ENCODE measurements around the gene MALRD1. TPM values are rescaled to one million over a fixed set of nuclear protein-coding genes. Genes with fewer than 3 reads are reported as not detected.
"Not testable (repeated sequence)": the region's sequence is repeated elsewhere in the genome, so short reads cannot be mapped to it uniquely, and the experiment has no call there.

Gene MALRD1
- total and polyA plus RNA-seq, 4 donors = 0.17 to 17.9 (median 4.1) TPM

GRCh38 chr10:19730167-19730906 lies 681.7 kb downstream of the MALRD1 start:
- no peak overlapping the region for H3K27ac ChIP-seq (ENCODE audit: low read depth in 1 of 2, low read length in 1 of 2)
- 84 to 85% methylated on average over 2 of the region's 2 CpGs for WGBS, 2 donors

GRCh38 chr10:19730907-19731217 lies 682.3 kb downstream of the MALRD1 start:
- no peak for DNase-seq
- Histone ChIP-seq H3K4me3 (no peak overlapping the region), H3K9me3 (ENCODE audit: control insufficient read depth in 4 of 4, insufficient read depth in 3 of 4, low read length in 3 of 4) (no peaks in the 10 kb centered on the region), H3K27ac (ENCODE audit: low read depth in 1 of 2, low read length in 1 of 2) (no peak overlapping the region), H3K4me1 (ENCODE audit: control insufficient read depth in 5 of 5, insufficient read depth in 5 of 5, low read length in 5 of 5) (no peaks in the 10 kb centered on the region), H3K36me3 (ENCODE audit: control insufficient read depth in 4 of 4, insufficient read depth in 4 of 4, low read length in 4 of 4) (no peaks in the 10 kb centered on the region), H3K27me3 (ENCODE audit: control insufficient read depth in 3 of 3, insufficient read depth in 3 of 3, low read length in 2 of 3) (no peaks in the 10 kb centered on the region), H3K9ac (ENCODE audit: insufficient read depth in 1 of 2, low read length in 2 of 2) (no peak overlapping the region)
- ATAC-seq (ENCODE audit: insufficient read depth, low FRiP score) = no peak
- no peak for TF ChIP-seq CTCF (IDR thresholded peaks at IDR 0.05; ENCODE audit: control extremely low read depth, extremely low read depth)

More at GRCh38 chr10:19730167-19730906, 681.7 kb downstream of the MALRD1 start:
- no peak for DNase-seq
- no peaks in the 10 kb centered on the region for H3K36me3 ChIP-seq (ENCODE audit: control insufficient read depth in 4 of 4, insufficient read depth in 4 of 4, low read length in 4 of 4)
- ATAC-seq (ENCODE audit: insufficient read depth, low FRiP score) = no peak
- TF ChIP-seq CTCF (IDR thresholded peaks at IDR 0.05; ENCODE audit: control extremely low read depth, extremely low read depth) = no peak
- no peak overlapping the region for H3K9ac ChIP-seq (ENCODE audit: insufficient read depth in 1 of 2, low read length in 2 of 2)
- no peaks in the 10 kb centered on the region for H3K9me3 ChIP-seq (ENCODE audit: control insufficient read depth in 4 of 4, insufficient read depth in 3 of 4, low read length in 3 of 4)
- H3K27me3 ChIP-seq (ENCODE audit: control insufficient read depth in 3 of 3, insufficient read depth in 3 of 3, low read length in 2 of 3) = no peaks in the 10 kb centered on the region
- no peaks in the 10 kb centered on the region for H3K4me1 ChIP-seq (ENCODE audit: control insufficient read depth in 5 of 5, insufficient read depth in 5 of 5, low read length in 5 of 5)
- H3K4me3 ChIP-seq = no peak overlapping the region

GRCh38 chr10:19731560-19731959 lies 683.0 kb downstream of the MALRD1 start:
- WGBS, 2 donors = 92 to 93% methylated on average over 2 of the region's 2 CpGs
- TF ChIP-seq CTCF (IDR thresholded peaks at IDR 0.05; ENCODE audit: control extremely low read depth, extremely low read depth) = no peak
- H3K36me3 ChIP-seq (ENCODE audit: control insufficient read depth in 4 of 4, insufficient read depth in 4 of 4, low read length in 4 of 4) = no peaks in the 10 kb centered on the region
- no peak for DNase-seq
- H3K27ac ChIP-seq (ENCODE audit: low read depth in 1 of 2, low read length in 1 of 2) = no peak overlapping the region
- ATAC-seq (ENCODE audit: insufficient read depth, low FRiP score) = no peak
- H3K9ac ChIP-seq (ENCODE audit: insufficient read depth in 1 of 2, low read length in 2 of 2) = no peak overlapping the region
- H3K4me1 ChIP-seq (ENCODE audit: control insufficient read depth in 5 of 5, insufficient read depth in 5 of 5, low read length in 5 of 5) = no peaks in the 10 kb centered on the region
- H3K4me3 ChIP-seq = no peak overlapping the region
- H3K27me3 ChIP-seq (ENCODE audit: control insufficient read depth in 3 of 3, insufficient read depth in 3 of 3, low read length in 2 of 3) = no peaks in the 10 kb centered on the region
- H3K9me3 ChIP-seq (ENCODE audit: control insufficient read depth in 4 of 4, insufficient read depth in 3 of 4, low read length in 3 of 4) = no peaks in the 10 kb centered on the region

- Histone ChIP-seq H3K27me3 (ENCODE audit: control insufficient read depth in 3 of 3, insufficient read depth in 3 of 3, low read length in 2 of 3) (no peaks in the 10 kb centered on the region), H3K9ac (ENCODE audit: insufficient read depth in 1 of 2, low read length in 2 of 2) (no peak overlapping the region), H3K9me3 (ENCODE audit: control insufficient read depth in 4 of 4, insufficient read depth in 3 of 4, low read length in 3 of 4) (no peaks in the 10 kb centered on the region), H3K4me1 (ENCODE audit: control insufficient read depth in 5 of 5, insufficient read depth in 5 of 5, low read length in 5 of 5) (no peaks in the 10 kb centered on the region), H3K4me3 (no peak overlapping the region), H3K36me3 (ENCODE audit: control insufficient read depth in 4 of 4, insufficient read depth in 4 of 4, low read length in 4 of 4) (no peaks in the 10 kb centered on the region), H3K27ac (ENCODE audit: low read depth in 1 of 2, low read length in 1 of 2) (no peak overlapping the region)
- 94 to 98% methylated on average over 1 of the region's 1 CpG for WGBS, 2 donors
- DNase-seq = no peak
- no peak for TF ChIP-seq CTCF (IDR thresholded peaks at IDR 0.05; ENCODE audit: control extremely low read depth, extremely low read depth)
- ATAC-seq (ENCODE audit: insufficient read depth, low FRiP score) = no peak
Measured at GRCh38 chr10:19738440-19738839, 689.8 kb downstream of the MALRD1 start.

GRCh38 chr10:19739232-19739631 lies 690.6 kb downstream of the MALRD1 start:
- not testable (repeated sequence) for H3K27ac ChIP-seq (ENCODE audit: low read depth in 1 of 2, low read length in 1 of 2); H3K27me3 ChIP-seq (ENCODE audit: control insufficient read depth in 3 of 3, insufficient read depth in 3 of 3, low read length in 2 of 3); ATAC-seq (ENCODE audit: insufficient read depth, low FRiP score); H3K9me3 ChIP-seq (ENCODE audit: control insufficient read depth in 4 of 4, insufficient read depth in 3 of 4, low read length in 3 of 4); H3K4me3 ChIP-seq; DNase-seq; H3K4me1 ChIP-seq (ENCODE audit: control insufficient read depth in 5 of 5, insufficient read depth in 5 of 5, low read length in 5 of 5); H3K9ac ChIP-seq (ENCODE audit: insufficient read depth in 1 of 2, low read length in 2 of 2); H3K36me3 ChIP-seq (ENCODE audit: control insufficient read depth in 4 of 4, insufficient read depth in 4 of 4, low read length in 4 of 4)
- WGBS, 2 donors = 83 to 89% methylated on average over 7 of the region's 7 CpGs
